ENCODE results near the gene AP3B1.

DNA sequence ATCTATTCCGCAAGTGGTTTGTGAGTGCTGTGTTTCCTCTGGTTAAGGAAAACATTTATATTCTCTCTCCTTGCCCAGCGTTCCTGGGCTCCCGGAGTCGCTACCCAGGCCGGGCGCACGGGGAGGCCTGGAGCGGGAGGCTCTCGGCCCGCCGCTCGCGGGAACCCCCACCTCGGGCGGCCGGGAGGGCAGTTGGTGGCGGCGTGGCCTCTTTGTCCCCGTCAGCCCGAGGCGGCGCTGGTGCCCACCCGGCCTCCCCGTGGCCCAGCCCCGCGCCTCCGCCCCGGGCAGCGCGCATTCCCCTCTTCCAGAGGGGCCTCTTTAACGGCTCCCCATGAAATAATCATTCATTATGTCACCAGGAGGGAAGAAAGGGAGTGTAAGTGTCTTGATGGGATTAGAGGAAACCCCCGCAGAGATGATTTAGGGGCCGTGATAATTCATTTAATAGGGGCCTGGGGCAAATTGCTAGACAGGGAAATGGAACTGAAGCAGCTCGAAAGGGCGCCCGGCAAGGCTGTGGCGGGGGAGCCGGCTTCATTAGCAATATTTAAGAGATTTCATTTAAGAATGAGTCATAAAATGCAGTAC is 336.5 kb downstream of the AP3B1 start:
- no peak for TF ChIP-seq EZH2 (IDR thresholded peaks at IDR 0.05; ENCODE audit: borderline replicate concordance, low read depth, low read length, severe bottlenecking)
- TF ChIP-seq, protein P1, sequence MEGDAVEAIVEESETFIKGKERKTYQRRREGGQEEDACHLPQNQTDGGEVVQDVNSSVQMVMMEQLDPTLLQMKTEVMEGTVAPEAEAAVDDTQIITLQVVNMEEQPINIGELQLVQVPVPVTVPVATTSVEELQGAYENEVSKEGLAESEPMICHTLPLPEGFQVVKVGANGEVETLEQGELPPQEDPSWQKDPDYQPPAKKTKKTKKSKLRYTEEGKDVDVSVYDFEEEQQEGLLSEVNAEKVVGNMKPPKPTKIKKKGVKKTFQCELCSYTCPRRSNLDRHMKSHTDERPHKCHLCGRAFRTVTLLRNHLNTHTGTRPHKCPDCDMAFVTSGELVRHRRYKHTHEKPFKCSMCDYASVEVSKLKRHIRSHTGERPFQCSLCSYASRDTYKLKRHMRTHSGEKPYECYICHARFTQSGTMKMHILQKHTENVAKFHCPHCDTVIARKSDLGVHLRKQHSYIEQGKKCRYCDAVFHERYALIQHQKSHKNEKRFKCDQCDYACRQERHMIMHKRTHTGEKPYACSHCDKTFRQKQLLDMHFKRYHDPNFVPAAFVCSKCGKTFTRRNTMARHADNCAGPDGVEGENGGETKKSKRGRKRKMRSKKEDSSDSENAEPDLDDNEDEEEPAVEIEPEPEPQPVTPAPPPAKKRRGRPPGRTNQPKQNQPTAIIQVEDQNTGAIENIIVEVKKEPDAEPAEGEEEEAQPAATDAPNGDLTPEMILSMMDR (IDR thresholded peaks at IDR 0.05; ENCODE audit: borderline replicate concordance, extremely low read depth, low read length, poor library complexity, severe bottlenecking) = no peak
